Measurements from ENCODE around the gene EP300. TPM values are rescaled to one million over a fixed set of nuclear protein-coding genes. Genes with fewer than 3 reads are reported as not detected.

The EP300 gene
- total and polyA plus RNA-seq, 2 donors from 2014 or later, result 4.1 to 76.8 TPM

DNA sequence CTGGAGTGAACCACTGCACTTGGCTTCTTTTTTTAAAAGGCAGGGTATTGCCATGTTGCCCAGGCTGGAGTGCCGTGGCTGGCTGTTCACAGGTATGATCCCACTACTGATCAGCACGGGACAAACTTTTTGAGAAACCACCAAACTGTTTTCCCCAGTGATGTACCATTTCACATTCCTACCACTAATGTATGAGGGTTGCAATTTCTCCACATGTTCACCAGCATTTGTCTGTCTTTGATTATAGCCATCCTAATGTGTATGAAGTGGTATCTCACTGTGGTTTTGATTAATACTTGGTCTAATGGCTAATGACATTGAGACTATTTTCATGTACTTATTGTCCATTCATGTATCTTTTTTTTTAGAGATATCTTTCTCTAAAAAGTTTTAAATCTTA lies 41.5 kb upstream of the EP300 start:
- Histone ChIP-seq H3K9ac (ENCODE audit: low read length in 3 of 3) (no peak overlapping the region), H3K9me3 (ENCODE audit: control insufficient read depth in 2 of 3, insufficient read depth in 1 of 3, low read length in 3 of 3) (no peaks in the 10 kb centered on the region), H3K27me3 (ENCODE audit: control insufficient read depth, insufficient read depth, low read length) (no peaks in the 10 kb centered on the region), H3K27ac (ENCODE audit: low read depth in 2 of 2, low read length in 2 of 2) (no peak overlapping the region), H3K36me3 (ENCODE audit: control insufficient read depth in 2 of 3, insufficient read depth in 3 of 3, low read length in 3 of 3) (no peaks in the 10 kb centered on the region), H3K4me3 (ENCODE audit: low read length in 3 of 3) (no peak overlapping the region), H3K4me1 (ENCODE audit: control insufficient read depth in 2 of 3, insufficient read depth in 2 of 3, low read depth in 1 of 3, low read length in 3 of 3) (peaks cover 0 to 5% (median 2%) of the 10 kb centered on the region in 3 donors)
- TF ChIP-seq, protein P1, sequence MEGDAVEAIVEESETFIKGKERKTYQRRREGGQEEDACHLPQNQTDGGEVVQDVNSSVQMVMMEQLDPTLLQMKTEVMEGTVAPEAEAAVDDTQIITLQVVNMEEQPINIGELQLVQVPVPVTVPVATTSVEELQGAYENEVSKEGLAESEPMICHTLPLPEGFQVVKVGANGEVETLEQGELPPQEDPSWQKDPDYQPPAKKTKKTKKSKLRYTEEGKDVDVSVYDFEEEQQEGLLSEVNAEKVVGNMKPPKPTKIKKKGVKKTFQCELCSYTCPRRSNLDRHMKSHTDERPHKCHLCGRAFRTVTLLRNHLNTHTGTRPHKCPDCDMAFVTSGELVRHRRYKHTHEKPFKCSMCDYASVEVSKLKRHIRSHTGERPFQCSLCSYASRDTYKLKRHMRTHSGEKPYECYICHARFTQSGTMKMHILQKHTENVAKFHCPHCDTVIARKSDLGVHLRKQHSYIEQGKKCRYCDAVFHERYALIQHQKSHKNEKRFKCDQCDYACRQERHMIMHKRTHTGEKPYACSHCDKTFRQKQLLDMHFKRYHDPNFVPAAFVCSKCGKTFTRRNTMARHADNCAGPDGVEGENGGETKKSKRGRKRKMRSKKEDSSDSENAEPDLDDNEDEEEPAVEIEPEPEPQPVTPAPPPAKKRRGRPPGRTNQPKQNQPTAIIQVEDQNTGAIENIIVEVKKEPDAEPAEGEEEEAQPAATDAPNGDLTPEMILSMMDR (IDR thresholded peaks at IDR 0.05; ENCODE audit: borderline replicate concordance, extremely low read depth, insufficient read depth), result no peak
- FAIRE-seq (no peak), DNase-seq (no peak)
- intact Hi-C loops (cut with DNase I), result no loop called here

DNA sequence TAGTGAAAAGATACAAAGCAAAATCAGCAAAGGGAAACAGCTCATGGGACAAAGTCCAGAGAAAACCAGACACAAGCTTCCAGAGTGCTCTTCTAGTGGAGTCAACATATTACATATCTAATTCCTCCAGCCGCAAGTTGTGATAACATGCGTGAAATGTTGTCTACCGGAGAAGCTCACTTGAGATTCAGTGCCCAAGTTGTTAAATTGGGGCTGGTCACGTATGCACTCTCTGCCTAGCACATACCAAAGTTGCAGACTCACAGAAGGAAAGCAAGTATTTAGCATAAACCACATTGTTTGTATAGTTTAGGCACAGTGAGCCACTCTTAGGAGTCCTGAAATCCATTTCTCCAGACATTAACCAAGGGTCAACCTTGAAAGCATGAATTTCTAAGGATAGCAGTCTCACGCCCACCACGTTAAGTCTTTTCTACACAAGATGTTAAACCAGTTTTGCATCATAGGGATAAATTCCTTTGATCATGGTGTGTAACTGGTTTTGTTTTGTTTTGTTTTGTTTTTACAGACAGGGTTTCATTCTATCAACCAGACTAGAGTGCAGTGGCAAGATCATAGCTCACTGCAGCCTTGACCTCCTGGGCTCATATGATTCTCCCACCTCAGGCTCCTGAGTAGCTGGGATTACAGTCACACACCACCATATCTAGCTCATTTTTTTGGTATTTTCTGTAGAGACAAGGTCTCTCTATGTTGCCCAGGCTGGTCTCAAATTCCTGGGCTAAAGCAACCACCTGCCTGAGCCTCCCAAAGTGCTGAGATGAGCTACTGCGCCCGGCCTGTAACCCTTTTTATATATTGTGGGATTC lies 39.5 kb upstream of the EP300 start:
- Histone ChIP-seq H3K9me3 (ENCODE audit: control insufficient read depth in 2 of 3, insufficient read depth in 1 of 3, low read length in 3 of 3) (no peaks in the 10 kb centered on the region), H3K4me3 (ENCODE audit: low read length in 3 of 3) (no peak overlapping the region), H3K36me3 (ENCODE audit: control insufficient read depth in 2 of 3, insufficient read depth in 3 of 3, low read length in 3 of 3) (no peaks in the 10 kb centered on the region), H3K4me1 (ENCODE audit: control insufficient read depth in 2 of 3, insufficient read depth in 2 of 3, low read depth in 1 of 3, low read length in 3 of 3) (peaks cover 0 to 5% (median 2%) of the 10 kb centered on the region in 3 donors), H3K27ac (ENCODE audit: low read depth in 2 of 2, low read length in 2 of 2) (no peak overlapping the region), H3K27me3 (ENCODE audit: control insufficient read depth, insufficient read depth, low read length) (no peaks in the 10 kb centered on the region), H3K9ac (ENCODE audit: low read length in 3 of 3) (no peak overlapping the region)
- TF ChIP-seq, protein P1 (IDR thresholded peaks at IDR 0.05; ENCODE audit: borderline replicate concordance, extremely low read depth, insufficient read depth), result no peak
- peak in 3 of 5 donors; percentile 35 to 71 (median 56) for DNase-seq
- no peak for FAIRE-seq
- intact Hi-C loops (cut with DNase I), result no loop called here

DNA sequence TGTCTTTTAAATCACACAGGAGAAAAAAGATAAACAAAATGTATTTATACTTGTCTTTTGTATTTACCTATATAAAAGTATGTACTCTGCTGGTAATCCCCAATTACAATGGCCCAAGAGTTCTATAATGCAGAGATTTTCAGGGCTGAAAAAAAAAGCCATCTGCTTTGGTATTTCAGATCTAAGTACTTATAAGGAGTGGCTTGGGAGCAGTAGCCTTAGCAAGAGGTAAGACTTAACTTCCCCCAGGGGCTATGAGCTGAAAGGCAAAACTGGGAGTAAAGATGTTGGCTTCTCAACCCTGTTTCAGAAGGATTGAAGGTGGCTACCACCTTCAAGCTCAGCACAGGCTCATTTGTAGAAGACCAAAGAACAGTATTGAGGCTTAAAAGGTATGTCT lies 35.3 kb upstream of the EP300 start:
- intact Hi-C loops (cut with DNase I), result no loop called here
- Histone ChIP-seq H3K9ac (ENCODE audit: low read length in 3 of 3) (no peak overlapping the region), H3K4me1 (ENCODE audit: control insufficient read depth in 2 of 3, insufficient read depth in 2 of 3, low read depth in 1 of 3, low read length in 3 of 3) (no peaks in the 10 kb centered on the region), H3K36me3 (ENCODE audit: control insufficient read depth in 2 of 3, insufficient read depth in 3 of 3, low read length in 3 of 3) (no peaks in the 10 kb centered on the region), H3K4me3 (ENCODE audit: low read length in 3 of 3) (no peak overlapping the region), H3K27ac (ENCODE audit: low read depth in 2 of 2, low read length in 2 of 2) (no peak overlapping the region), H3K9me3 (ENCODE audit: control insufficient read depth in 2 of 3, insufficient read depth in 1 of 3, low read length in 3 of 3) (no peaks in the 10 kb centered on the region), H3K27me3 (ENCODE audit: control insufficient read depth, insufficient read depth, low read length) (no peaks in the 10 kb centered on the region)
- peak in 1 of 5 donors; percentile 11 for DNase-seq
- no peak for FAIRE-seq
- TF ChIP-seq, protein P1 (IDR thresholded peaks at IDR 0.05; ENCODE audit: borderline replicate concordance, extremely low read depth, insufficient read depth), result no peak
